HG03196 (cell line): ENCODE measurements around the gene HABP2.

ENCODE experiments used
- ATAC-seq: cut with Tn5 transposase; IDR thresholded peaks from one replicate; pipeline ENCODE4 v1.9.1; 2021; ENCODE audit not compliant: unreplicated experiment

Gene HABP2

DNA sequence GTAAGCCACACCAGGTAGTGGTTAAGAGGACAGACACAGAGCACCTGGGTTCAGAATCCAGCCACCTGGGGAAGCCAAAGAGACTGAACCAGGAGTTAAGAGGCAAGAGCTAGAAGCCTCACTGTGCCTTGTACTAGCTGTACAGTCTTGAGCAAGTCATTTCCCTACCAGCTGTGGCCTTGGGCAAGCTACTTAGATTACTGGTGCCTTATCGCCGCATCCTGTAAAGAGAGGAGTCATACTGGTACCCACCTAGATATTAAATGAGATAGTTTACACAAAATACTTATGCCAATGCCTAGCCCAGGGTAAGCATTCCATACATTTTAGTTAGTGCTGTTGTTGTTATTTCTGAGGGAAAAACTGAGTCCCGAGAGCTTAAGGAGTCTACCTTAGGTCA, 47.7 kb downstream of the HABP2 start:
- no peak for ATAC-seq

DNA sequence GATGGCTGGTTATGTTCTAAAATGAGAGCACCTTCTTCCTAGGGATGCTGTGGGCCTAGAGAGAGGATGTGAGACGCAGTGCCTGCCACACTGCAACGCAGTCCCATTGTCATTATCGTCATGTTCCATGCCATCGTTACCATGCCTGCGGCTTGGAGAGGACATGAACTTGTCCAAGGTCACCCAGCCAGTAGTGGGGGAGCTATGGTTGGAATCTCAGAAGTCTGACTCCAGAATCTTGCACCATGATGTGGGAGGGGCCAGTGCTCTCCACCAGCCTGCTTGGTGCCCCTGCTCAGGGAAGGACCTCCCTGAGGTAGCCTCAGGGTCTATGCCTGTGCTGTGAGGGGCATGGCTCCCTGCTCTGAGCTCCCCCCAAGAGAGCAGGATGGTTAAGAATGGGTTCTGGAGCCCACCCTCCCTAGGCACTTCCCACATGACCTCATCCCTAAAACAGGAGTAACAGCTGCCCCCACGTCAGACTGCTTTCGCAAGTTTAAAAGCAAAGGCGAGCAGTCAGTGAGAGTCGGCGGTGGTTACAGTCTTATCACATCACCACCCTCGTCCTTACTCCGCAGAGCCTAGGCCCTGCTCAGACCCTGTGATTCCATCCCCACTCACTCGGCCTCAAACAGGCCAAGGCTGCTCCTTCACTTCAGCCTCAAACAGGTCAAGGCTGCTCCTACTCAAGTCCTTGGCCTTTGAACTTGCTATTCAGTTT, 50.4 kb downstream of the HABP2 start:
- ATAC-seq: no peak

DNA sequence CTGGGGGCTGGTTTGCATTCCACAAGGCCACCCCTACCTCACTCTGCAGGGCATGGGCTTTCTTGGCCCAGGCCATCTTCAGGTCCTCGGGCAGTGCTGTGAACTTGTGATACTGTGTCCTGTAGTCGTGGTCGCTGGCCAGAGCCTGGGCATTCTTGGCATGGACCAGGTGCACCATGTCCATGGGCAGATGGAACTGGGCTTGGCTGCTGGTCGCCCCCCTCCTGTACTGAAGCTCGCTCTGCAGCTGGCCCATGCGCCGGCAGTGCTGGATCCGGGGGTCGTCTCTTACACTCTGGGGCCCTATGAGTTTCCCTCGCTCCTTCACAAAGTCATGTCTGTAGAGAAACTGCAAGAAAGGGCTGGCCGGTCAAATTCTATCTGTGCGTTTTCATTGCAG, 51.7 kb downstream of the HABP2 start:
- ATAC-seq: no peak

DNA sequence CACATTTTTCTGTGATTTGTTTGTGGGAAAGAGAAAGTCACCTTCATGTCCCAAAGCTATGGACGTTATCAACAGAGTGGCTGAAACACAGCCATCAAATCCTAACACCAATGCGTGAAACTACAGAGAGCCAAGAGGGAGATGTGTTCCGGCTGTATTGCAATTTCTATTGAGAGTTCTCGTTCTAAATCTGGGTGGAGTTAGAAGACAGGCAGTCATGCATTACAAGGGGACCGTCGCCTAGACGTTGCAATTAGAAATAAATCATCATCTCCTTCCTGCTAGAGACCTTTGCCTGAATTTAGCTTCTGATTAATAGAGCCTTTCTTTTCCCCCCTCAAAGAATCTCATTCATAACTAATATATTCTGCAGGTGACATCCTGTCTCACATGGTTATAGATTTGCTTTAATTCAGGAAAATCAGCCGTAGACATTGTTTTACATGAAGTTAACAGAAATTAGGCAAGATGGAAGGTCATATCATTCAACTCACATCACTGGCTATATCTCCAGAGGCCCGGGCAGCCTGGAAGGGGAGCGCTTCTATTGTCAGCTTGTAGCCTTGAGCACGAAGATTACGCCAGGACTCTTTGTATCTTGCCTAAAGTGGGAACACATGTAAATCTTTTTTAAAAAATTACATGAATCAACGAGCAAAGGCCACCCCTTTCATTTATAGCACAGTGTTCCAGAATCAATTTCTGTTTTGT, 52.6 kb downstream of the HABP2 start:
- ATAC-seq: no peak

DNA sequence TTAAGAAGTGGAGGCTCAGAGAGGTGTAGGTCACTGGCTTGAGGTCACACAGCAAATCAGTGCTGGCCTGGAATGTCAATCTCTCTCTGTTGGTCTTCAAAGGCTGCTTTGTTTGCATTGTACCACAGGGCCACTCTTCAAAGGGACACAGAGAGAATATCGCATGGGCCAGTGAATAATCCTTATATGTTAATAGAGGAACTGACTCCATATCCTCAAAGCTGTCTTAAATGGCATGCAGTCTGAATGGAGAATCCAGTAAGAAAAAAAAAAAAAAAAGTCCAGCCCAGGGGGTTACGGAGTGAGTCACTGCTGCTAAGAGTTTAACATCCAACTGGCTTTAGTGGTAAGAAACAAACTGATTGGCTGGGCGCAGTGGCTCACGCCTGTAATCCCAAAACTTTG, 56.9 kb downstream of the HABP2 start:
- ATAC-seq: no peak

DNA sequence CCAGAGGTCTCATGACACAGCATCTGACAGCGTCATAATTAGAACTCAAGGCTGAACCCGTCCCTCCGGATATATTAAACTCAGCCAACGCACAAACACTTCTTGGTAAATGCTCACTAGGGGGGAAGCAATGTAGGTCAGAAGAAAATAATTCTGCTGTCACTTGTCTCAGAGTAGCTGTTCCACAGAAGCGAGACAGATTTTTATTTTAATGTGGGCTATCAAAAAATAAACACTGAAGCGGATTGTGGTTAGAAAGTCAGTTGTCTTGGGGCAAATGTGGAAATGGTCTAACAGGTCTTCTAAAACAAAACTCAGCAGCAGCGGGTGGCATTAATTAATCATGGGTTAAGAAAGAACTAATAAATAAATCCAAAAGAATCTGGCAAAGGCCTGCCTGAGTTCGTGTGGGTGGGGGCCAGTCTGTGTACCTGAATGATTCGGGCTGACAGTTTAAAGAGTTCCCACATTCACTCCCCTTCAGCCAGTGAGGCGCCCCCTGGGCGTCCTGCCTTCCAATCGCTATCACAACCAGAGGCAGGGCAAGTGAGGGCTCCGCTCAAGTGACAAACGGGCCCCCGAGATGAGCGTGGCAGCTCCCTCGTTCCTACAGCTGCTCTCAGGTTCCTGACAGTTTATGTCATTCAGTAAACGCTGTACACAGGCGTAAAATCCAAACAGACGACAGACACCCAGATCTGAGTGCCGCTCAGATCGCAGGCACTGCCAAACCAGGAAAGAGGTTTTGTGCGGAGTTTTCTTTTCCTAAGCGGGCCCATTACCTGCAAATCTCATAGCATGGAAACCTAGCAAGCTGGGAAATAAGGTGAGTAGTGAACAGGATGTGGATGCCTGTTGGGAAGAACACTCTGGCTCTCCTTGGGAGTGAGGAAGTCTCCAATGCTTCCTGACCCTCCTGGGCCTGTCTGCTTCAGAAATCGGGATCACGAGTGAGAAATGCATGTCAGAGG, 58.1 kb downstream of the HABP2 start:
- no peak for ATAC-seq

DNA sequence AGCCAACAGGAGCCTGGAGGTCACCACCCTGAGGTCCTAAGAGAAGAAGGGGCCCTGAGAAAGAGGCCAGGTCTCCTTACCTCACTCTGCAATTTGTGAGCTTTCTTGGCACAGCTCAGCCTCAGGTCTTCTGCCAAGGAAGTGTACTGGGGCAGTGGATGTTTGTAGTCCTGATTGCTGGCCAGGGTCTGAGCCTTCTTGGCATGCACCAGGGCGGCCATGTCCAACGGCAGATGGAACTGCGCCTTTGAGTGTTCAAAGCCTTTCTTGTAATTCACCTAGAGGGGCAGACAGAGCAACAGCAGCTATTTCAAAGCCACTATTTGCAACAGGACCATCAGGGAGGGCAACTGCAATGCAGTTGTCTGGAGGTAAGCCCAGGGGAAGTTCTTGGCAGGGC, 59.3 kb downstream of the HABP2 start:
- ATAC-seq: no peak

DNA sequence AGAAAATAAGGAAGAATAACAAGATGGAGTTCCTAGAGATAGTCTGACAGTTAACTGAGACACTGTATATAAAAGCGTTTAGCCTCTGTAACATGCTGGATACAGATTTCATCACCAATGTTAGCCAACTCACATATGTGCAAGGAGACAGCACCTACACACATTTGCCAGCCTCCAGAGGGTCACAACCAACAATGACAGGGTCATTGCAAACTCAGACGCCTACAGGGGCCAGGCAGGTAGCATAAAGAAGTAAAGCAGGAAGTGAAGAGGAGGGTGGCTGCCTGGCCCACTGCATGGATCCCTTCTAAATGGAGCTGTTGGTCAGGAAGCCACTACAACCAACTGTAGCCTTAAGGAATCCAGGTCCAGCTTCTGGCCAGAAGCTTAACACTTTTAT, 60.6 kb downstream of the HABP2 start:
- ATAC-seq: no peak

DNA sequence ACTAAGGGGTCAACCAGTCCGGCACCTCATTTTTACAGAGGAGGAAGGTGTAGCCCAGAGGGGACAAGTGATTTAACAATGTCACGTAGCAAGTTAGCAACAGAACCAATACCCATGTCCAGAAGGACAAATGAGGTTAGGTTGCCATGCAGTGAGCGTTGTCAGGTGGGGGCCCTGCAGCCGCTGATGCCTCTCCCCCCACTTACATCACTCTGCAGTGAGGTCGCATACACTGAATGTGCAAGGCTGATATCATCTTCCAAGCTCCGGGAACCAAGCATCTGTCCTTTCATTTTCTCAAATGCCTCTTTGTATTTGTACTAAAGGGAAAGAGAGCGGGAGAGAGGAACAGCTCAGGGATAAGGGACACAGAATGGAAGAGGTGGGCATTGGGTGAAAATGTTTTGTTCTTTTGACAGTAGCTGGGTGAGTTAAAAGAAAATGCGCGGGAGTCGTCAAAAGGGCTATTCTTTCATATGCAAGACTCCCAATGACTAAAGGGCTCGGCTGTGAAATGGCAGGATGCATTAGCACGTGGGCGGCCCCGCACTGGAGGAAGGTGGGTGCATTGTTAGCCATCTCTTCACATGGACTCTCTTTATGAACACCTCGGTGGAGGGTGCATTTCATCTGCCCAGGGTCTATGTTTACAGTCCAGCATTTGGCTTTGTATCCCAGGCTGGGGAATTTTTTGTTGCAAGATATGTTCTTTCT, 61.3 kb downstream of the HABP2 start:
- no peak for ATAC-seq

DNA sequence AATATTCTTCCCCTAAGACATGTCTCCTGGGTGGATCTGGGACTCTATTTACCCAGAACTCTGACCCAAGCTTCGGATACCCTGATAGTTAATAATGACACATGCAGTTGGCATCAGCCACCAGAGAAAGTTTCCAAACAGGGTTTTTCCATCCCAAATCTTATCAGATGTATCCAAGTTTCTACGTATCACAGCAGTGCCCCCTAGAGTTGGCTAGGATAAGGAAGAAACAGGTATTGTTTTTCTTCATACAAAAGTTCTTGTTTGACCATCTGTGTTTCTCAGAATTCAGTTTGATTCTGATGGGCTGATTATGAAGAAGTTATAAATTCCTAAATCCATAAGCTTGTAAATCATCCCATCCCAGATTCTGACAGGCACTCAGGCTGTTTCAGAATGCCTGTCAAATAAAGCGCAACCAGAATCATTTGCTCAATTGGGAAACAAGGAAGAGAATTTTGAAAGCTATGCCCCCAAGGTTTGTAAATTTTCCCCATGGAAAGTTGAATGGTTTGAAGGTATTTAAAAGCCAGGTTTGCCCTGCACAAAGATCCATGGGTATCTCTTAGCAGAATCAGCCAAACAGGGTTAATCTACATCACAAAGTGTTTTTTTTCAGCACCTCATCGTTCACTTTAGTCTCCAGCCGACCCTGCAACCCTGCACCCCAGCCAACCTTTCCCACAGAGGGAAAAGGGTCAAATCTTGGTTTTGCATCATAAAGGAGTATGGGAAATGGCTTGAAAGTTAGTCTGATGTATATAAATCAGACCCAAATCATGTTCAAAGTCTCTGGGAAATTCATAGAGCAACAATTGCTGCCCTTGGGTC, 63.6 kb downstream of the HABP2 start:
- no peak for ATAC-seq

DNA sequence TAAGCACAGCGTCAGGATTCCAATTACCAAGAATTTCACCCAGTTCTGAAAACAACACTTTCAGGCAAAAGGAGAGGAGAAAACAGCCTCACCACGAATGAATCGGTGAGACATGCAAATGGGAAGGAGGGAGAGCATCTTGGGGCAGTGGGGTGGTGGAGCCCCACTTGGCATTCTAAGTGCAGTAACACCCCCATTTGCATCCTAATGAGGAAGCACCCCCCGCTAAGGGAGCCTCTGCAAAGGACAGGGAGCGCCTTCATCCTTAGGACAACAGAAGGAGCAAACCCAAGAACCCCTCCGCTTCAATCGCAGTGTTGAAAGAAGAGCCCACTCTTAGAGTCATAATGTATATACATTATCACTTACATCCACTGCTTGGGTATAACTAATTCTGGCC, 64.2 kb downstream of the HABP2 start:
- ATAC-seq: no peak

DNA sequence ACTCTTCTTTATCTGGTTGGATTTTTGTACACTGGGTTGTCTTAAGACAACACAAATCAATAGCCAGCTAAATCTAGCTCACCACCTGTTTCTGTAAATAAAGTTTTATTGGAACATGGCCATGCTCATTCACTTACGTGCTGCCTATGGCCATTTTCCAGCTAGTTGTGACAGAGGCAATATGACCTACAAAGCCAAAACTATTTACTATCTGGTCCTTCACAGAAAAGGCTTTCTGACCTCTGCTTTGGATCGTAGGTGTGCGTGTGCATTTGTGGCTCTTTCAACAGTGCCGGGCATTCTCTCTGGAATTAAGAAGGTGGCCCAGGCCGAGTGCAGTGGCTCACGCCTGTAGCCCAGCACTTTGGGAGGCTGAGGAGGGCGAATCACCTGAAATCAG, 65.5 kb downstream of the HABP2 start:
- no peak for ATAC-seq

DNA sequence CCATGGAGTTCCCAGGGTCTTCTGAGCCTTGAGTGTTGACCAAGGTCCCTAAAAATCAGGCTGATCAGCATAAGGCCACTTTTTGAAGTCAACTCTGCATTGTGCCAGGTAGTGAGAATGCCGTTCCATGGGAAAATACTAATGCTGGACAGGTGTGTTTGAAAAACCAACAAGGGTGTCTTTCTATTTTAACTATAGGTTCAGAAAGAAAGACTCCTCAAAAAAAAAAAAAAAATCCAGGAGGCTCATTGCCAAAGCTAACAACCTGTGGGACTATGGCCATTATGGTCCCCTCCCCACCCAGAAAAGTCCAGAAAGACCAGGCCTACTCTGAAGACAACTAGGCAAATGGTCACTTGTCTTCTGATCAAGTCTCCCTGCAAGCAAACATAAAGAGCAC, 66.5 kb downstream of the HABP2 start:
- no peak for ATAC-seq

DNA sequence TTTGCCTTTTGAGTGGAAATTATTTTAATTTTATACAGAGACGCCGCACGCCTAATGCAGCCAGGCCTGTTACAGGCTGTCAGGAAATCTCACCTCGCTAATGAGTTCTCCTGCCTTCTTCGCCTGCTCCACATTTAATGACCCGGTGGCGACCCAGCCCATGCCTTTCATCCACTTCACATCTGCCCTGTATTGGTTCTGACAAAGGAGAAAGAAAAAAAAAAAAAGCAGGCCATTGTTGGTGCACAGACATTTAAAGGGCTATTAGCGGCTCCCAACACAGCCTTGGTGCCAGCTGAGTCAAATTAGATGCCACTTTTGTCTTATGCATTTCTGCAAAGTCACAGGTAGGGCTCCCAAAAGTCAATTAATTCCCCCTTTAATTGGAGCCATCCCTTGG, 67.7 kb downstream of the HABP2 start:
- ATAC-seq: no peak

DNA sequence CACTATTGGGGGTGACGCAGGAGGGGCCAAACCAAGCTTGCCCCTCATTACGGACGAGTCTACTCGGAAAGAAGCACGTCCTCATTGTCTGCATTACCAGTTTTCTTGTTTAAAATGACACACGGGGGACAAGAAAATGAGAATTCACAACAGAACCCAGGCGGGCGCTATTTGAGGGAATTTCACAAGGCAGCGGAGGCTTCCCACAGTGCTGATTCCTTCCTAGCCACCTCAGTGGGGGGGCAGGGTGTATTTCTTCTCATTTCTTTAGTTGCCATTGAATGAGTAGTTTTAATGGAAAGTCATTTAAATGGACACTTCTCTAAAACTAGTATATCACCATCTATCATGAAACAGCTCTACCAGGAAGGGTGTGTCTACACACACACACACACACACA, 68.1 kb downstream of the HABP2 start:
- ATAC-seq: no peak

DNA sequence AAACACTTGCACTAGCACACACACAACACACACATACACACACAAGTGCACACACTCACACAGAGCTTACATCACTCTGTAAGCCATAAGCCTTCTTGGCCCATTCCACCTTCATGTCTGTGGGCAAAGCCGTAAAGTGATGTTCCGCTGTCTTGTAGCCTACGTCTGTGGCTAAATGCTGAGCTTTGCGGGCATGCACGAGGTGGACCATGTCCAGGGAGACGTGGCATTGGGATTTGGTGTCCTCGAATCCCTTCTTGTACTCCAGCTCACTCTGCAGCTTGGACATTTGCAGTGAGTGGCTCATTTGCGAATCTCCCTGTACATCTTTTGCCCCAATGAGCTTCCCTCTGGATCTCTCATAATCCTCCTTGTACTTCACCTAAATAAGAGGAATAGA, 68.9 kb downstream of the HABP2 start:
- no peak for ATAC-seq

DNA sequence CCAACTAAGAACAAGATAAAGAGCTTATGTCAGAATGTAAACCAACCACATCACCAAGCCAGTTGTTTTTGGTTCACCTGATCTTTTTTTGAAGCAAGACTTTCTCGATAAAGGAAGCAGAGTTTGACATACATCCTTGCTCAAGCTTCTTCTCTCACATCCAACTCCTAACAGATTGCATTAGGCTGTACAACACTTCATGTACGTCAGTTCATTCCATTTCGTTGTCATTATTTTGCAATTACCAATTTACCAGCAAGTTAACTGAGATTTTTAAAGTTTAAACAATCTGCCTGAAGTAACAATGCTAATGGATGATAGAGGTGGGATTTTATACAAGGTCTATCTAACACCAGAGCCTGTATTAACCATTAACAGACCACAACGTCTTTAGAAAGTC, 70.0 kb downstream of the HABP2 start:
- ATAC-seq: no peak

DNA sequence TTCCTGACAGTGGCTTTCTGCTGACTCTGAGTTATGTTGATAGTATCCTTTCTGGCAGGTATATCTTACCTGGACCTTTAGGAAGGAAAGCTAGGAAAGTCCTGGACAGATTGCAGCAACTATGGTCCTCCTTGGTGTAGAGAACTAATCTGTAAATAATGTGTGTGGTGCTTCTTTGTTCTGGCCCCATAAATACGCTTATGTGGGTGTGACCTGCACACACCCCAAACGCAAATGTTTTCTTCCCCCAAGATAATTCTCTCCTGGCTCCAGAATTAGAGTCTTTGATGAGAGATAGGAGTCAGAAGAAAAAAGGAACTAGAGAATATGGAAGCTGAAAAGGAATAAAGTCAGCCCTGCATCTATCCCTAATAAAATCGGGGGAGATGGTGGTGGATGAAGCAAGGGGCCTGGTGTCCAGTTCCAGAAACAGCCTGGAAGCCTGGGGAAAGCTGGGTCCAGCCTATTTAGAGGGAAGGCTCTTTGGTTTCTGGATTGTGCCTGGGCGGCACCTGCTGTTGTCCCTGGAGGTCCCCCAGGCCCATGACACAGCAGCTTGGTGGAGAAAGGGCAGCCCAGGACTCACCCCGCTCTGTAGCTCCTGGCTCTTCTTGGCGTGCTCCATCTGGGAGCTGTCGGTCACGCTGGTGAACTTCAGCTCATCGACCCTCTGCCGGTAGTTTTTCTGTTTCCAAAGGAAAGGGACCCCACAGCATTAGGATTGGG, 72.8 kb downstream of the HABP2 start:
- ATAC-seq: no peak

DNA sequence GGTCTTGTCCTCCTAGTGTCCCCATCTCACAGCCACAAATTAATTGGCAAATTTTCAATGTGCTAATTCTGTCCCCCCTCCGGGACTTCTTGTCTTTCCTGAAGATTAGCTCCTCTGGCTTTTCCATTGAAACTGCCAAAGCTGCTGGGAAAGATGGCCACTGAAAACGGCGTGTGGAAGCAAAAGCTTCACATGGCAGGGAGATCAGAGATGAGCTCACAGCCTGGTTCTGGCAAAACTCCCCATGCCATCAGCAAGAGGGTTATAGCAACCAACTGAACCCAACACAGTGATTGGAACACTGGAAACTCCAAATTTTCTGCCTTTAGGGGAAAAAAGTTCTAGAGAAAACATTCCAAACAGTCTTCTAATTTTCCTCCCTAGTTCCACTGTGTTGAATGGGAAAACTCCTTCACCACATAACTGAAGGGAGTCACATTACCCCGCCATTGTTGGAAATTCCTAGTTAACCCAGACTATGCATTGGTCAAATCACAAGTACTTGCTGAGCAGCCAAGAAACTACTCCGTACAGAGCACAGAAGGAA, 74.0 kb downstream of the HABP2 start:
- ATAC-seq: no peak
